Omental fat pad (tissue), 4 donors: ENCODE measurements around the gene ANO3. TPM values are rescaled to one million over a fixed set of nuclear protein-coding genes. Genes with fewer than 3 reads are reported as not detected.

Source experiments
- ATAC-seq: fragments of 150-250 bp; one replicate; pipeline ENCODE4 v1.9.1; 2016; ENCODE audit warnings: mild to moderate bottlenecking, moderate library complexity; ENCODE audit not compliant: low FRiP score
- DNase-seq: peaks from one replicate; pipeline ENCODE4 v3.0.0-alpha.2; 2019; ENCODE audit warnings: low spot score
- CTCF ChIP-seq, 3 donors: fragments of 450-650 bp; IDR thresholded peaks; one replicate each; pipeline ENCODE4 v1.5.1; 2016 to 2017; ENCODE audit warnings: antibody characterized with exemption in 3 of 3, mild to moderate bottlenecking in 3 of 3, moderate library complexity in 2 of 3
- total RNA-seq, 4 donors: library from RNA; depleted of rRNA; stranded (reverse); fragments of >200 nt; gene quantifications; one replicate each; pipeline ENCODE4 v1.1.0, GENCODE V29; 2016

Gene ANO3
- total RNA-seq, 4 donors from 2014 or later = 0.56 to 4.1 (median 1.6) TPM

- DNase-seq (no peak), ATAC-seq (no peak)
- no peak for TF ChIP-seq CTCF (IDR thresholded peaks at IDR 0.05)
These were observed 86.5 kb downstream of the ANO3 start for GRCh38 chr11:26418386-26418912.

GRCh38 chr11:26420331-26420730 is 88.4 kb downstream of the ANO3 start:
- no peak for TF ChIP-seq CTCF (IDR thresholded peaks at IDR 0.05)
- no peak for ATAC-seq
- DNase-seq = no peak

- DNase-seq (no peak), ATAC-seq (no peak)
- TF ChIP-seq CTCF (IDR thresholded peaks at IDR 0.05) = no peak
These were observed 92.3 kb downstream of the ANO3 start for GRCh38 chr11:26424255-26424654.

- no peak for ATAC-seq
- TF ChIP-seq CTCF (IDR thresholded peaks at IDR 0.05) = no peak
These were observed 107.9 kb downstream of the ANO3 start for GRCh38 chr11:26439854-26440253.

GRCh38 chr11:26442131-26442530 is 110.2 kb downstream of the ANO3 start:
- DNase-seq (no peak), ATAC-seq (no peak)
- TF ChIP-seq CTCF (IDR thresholded peaks at IDR 0.05) = no peak

More at GRCh38 chr11:26439854-26440253, 107.9 kb downstream of the ANO3 start:
- DNase-seq = no peak

GRCh38 chr11:26443617-26444016 is 111.7 kb downstream of the ANO3 start:
- no peak for ATAC-seq
- DNase-seq = no peak
- no peak for TF ChIP-seq CTCF (IDR thresholded peaks at IDR 0.05)

GRCh38 chr11:26457636-26458035 is 125.7 kb downstream of the ANO3 start:
- no peak for DNase-seq
- TF ChIP-seq CTCF (IDR thresholded peaks at IDR 0.05) = no peak
- ATAC-seq = no peak
